GM18517 (cell line): Measurements from ENCODE around the gene RBBP5.

Experiments
- ATAC-seq: cut with Tn5 transposase; IDR thresholded peaks from one replicate; pipeline ENCODE4 v1.9.1; 2021; ENCODE audit warnings: mild to moderate bottlenecking, moderate library complexity; ENCODE audit not compliant: unreplicated experiment

RBBP5 gene

DNA sequence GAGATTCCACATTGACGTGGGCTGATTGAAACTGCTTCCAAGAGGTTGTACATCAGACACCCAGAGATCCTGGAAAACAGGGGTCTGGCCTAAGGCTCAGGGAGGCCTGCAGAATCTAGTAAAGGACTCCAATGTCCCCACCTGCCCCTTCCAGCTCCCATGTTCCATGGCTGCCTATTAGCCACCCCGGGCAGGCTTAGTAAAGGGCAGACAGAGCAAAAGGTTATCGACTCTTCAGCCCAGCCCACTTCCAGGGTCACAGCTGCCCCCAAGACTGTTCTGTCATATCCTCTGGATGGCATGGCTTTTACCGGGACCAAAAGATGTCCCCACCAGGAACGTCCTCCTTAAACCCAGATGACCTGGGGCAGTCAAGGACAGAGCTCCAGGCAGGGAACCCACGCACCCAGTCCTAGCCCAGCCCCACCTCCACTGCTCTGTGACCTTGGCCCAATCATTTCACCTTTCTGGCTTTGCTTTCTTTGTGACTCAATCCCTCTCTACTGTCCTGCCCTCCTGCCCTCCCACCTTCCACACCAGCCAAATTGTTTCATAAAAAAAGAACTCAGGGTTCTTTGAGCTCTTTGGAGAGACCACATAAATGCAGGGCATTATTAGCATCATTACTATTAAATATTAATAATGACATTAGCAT lies 83.5 kb downstream of the RBBP5 start:
- no peak for ATAC-seq

GRCh38 chr1:205037539-205037938 lies 84.2 kb downstream of the RBBP5 start:
- ATAC-seq: no peak
